HepG2 (cell line): Measurements from ENCODE around the gene CKLF. TPM values are rescaled to one million over a fixed set of nuclear protein-coding genes. Genes with fewer than 3 reads are reported as not detected.

Experiments
- ARNT ChIP-seq: fragments of 450-650 bp; IDR thresholded peaks from 2 replicates; pipeline ENCODE4 v1.6.1; 2017
- CC2D1A ChIP-seq: sonication (generic); formaldehyde crosslinking; IDR thresholded peaks from 2 replicates; pipeline ENCODE4 v1.8.1; 2023; ENCODE audit warnings: mild to moderate bottlenecking, missing genetic modification reagents
- GATAD2A ChIP-seq: IDR thresholded peaks from 2 replicates; pipeline ENCODE4 v1.6.1; 2016
- HOXA7 ChIP-seq: sonication (generic); formaldehyde crosslinking; IDR thresholded peaks from 2 replicates; pipeline ENCODE4 v1.8.1; 2022; ENCODE audit warnings: mild to moderate bottlenecking, missing genetic modification reagents, moderate library complexity
- HOXA9 ChIP-seq: sonication (generic); formaldehyde crosslinking; IDR thresholded peaks from 2 replicates; pipeline ENCODE4 v1.8.1; 2022; ENCODE audit warnings: missing genetic modification reagents, mild to moderate bottlenecking, moderate library complexity, borderline replicate concordance
- MXD4 ChIP-seq: IDR thresholded peaks from 2 replicates; pipeline ENCODE4 v1.6.1; 2016; ENCODE audit warnings: mild to moderate bottlenecking, missing biosample characterization, missing genetic modification reagents
- NCOA2 ChIP-seq: sonication (generic); formaldehyde crosslinking; IDR thresholded peaks from 2 replicates; pipeline ENCODE4 v1.8.0; 2022; ENCODE audit warnings: inconsistent platforms
- RARA ChIP-seq: IDR thresholded peaks from 2 replicates; pipeline ENCODE4 v1.6.1; 2016; ENCODE audit warnings: missing genetic modification reagents, missing compliant biosample characterization
- SMAD9 ChIP-seq: sonication (generic); formaldehyde crosslinking; IDR thresholded peaks from 2 replicates; pipeline ENCODE4 v1.5.1; 2020; ENCODE audit warnings: mild to moderate bottlenecking, missing genetic modification reagents
- ZC3H13 ChIP-seq: sonication (generic); formaldehyde crosslinking; IDR thresholded peaks from 2 replicates; pipeline ENCODE4 v1.8.1; 2023; ENCODE audit warnings: mild to moderate bottlenecking, missing genetic modification reagents, moderate library complexity
- ZNF350 ChIP-seq: sonication (generic); formaldehyde crosslinking; IDR thresholded peaks from 2 replicates; pipeline ENCODE4 v1.4.0; 2020; ENCODE audit warnings: mild to moderate bottlenecking, low read depth, missing genetic modification reagents, borderline replicate concordance
- ZNF367 ChIP-seq: sonication (generic); formaldehyde crosslinking; IDR thresholded peaks from 2 replicates; pipeline ENCODE4 v1.4.0; 2020; ENCODE audit warnings: missing genetic modification reagents, borderline replicate concordance
- ZNF737 ChIP-seq: sonication (generic); formaldehyde crosslinking; IDR thresholded peaks from 2 replicates; pipeline ENCODE4 v1.5.0; 2020; ENCODE audit warnings: missing genetic modification reagents, mild to moderate bottlenecking, borderline replicate concordance
- ZNF780A ChIP-seq: sonication (generic); formaldehyde crosslinking; IDR thresholded peaks from 2 replicates; pipeline ENCODE4 v1.8.0; 2022; ENCODE audit warnings: mild to moderate bottlenecking, missing genetic modification reagents, moderate library complexity
- ZNF839 ChIP-seq: sonication (generic); formaldehyde crosslinking; IDR thresholded peaks from 2 replicates; pipeline ENCODE4 v1.4.0; 2020; ENCODE audit warnings: missing genetic modification reagents, mild to moderate bottlenecking, borderline replicate concordance
- polyA plus RNA-seq, 8 experiments: library from polyadenylated mRNA; depleted of rRNA in 3 of 8; stranded (reverse) in 7 of 8; unstranded in 1 of 8; fragments of >200 nt; fragmentation: Illumina TruSeq in 4 of 8; extraction: Trizol in 4 of 8; gene quantifications; 2 replicates each; pipeline versions ENCODE4 v1.2.1 to v1.2.3, GENCODE V29; 2011 to 2016; ENCODE audit warnings: low read depth in 4 of 8, missing spikeins in 1 of 8, mixed read lengths in 1 of 8; ENCODE audit not compliant: insufficient read depth in 1 of 8
- total RNA-seq, 5 experiments: library from RNA; depleted of rRNA; stranded (reverse); fragments of >200 nt; fragmentation: Illumina TruSeq; extraction: Trizol; gene quantifications; 2 replicates each; pipeline ENCODE4 v1.2.3, GENCODE V29; 2016; ENCODE audit warnings: low read depth in 1 of 5
- TF ChIP-seq, protein P1 (sequence below): sonication (generic); formaldehyde crosslinking; IDR thresholded peaks from 2 replicates; pipeline ENCODE4 v1.8.0; 2022; ENCODE audit warnings: missing genetic modification reagents, mild to moderate bottlenecking, inconsistent platforms, borderline replicate concordance
- TF ChIP-seq, protein P2 (sequence below): sonication (generic); formaldehyde crosslinking; IDR thresholded peaks from 2 replicates; pipeline ENCODE4 v1.9.0; 2021; ENCODE audit warnings: missing genetic modification reagents, borderline replicate concordance
- TF ChIP-seq, protein P3 (sequence below): sonication (generic); formaldehyde crosslinking; IDR thresholded peaks from 2 replicates; pipeline ENCODE4 v1.4.0; 2020; ENCODE audit warnings: low read depth, mild to moderate bottlenecking, missing genetic modification reagents
- TF ChIP-seq, protein P4 (sequence below): sonication (generic); formaldehyde crosslinking; IDR thresholded peaks from one replicate; pipeline ENCODE4 v1.5.1; 2020; ENCODE audit warnings: mild to moderate bottlenecking, missing genetic modification reagents; ENCODE audit errors: not compliant biosample characterization

The CKLF gene
- total and polyA plus RNA-seq, 2 of the 13 experiments (the other 11 are each of a cell fraction or from before 2014, with no cell fraction given), result 120 to 167 TPM

GRCh38 chr16:66513111-66513723, 39.2 kb upstream of the CKLF start (continued):
- TF ChIP-seq, protein P1, sequence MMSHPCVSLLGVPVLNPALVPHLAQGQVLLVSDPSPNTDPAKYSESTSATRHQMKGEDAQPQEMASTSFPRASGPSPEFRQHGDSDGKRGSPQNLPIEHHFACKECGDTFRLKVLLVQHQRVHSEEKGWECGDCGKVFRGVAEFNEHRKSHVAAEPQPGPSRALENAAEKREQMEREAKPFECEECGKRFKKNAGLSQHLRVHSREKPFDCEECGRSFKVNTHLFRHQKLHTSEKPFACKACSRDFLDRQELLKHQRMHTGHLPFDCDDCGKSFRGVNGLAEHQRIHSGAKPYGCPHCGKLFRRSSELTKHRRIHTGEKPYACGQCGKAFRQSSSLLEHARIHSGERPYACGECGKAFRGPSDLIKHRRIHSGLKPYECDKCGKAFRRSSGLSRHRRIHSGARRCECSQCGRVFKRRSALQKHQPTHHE (CRISPR knock-in tag), result no peak
- TF ChIP-seq MXD4 (CRISPR knock-in tag) (no peak), HOXA7 (CRISPR knock-in tag) (no peak), ZNF367 (CRISPR knock-in tag) (no peak), SMAD9 (no peak), ZC3H13 (CRISPR knock-in tag) (no peak), RARA (CRISPR knock-in tag) (peak; percentile 77), ZNF737 (no peak), ARNT (no peak), HOXA9 (CRISPR knock-in tag) (no peak), ZNF839 (CRISPR knock-in tag) (no peak), GATAD2A (CRISPR knock-in tag) (0 out of 2 replicates have a peak, but pooled peaks have one; percentile 39), NCOA2 (CRISPR knock-in tag) (peak; percentile 30; the same call in 1 of the 2 replicates), ZNF780A (CRISPR knock-in tag) (no peak), ZNF350 (CRISPR knock-in tag) (no peak), CC2D1A (CRISPR knock-in tag) (no peak)
- TF ChIP-seq, protein P2, sequence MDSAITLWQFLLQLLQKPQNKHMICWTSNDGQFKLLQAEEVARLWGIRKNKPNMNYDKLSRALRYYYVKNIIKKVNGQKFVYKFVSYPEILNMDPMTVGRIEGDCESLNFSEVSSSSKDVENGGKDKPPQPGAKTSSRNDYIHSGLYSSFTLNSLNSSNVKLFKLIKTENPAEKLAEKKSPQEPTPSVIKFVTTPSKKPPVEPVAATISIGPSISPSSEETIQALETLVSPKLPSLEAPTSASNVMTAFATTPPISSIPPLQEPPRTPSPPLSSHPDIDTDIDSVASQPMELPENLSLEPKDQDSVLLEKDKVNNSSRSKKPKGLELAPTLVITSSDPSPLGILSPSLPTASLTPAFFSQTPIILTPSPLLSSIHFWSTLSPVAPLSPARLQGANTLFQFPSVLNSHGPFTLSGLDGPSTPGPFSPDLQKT, result no peak
- TF ChIP-seq, protein P3, sequence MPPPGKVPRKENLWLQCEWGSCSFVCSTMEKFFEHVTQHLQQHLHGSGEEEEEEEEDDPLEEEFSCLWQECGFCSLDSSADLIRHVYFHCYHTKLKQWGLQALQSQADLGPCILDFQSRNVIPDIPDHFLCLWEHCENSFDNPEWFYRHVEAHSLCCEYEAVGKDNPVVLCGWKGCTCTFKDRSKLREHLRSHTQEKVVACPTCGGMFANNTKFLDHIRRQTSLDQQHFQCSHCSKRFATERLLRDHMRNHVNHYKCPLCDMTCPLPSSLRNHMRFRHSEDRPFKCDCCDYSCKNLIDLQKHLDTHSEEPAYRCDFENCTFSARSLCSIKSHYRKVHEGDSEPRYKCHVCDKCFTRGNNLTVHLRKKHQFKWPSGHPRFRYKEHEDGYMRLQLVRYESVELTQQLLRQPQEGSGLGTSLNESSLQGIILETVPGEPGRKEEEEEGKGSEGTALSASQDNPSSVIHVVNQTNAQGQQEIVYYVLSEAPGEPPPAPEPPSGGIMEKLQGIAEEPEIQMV, result no peak
- TF ChIP-seq, protein P4, sequence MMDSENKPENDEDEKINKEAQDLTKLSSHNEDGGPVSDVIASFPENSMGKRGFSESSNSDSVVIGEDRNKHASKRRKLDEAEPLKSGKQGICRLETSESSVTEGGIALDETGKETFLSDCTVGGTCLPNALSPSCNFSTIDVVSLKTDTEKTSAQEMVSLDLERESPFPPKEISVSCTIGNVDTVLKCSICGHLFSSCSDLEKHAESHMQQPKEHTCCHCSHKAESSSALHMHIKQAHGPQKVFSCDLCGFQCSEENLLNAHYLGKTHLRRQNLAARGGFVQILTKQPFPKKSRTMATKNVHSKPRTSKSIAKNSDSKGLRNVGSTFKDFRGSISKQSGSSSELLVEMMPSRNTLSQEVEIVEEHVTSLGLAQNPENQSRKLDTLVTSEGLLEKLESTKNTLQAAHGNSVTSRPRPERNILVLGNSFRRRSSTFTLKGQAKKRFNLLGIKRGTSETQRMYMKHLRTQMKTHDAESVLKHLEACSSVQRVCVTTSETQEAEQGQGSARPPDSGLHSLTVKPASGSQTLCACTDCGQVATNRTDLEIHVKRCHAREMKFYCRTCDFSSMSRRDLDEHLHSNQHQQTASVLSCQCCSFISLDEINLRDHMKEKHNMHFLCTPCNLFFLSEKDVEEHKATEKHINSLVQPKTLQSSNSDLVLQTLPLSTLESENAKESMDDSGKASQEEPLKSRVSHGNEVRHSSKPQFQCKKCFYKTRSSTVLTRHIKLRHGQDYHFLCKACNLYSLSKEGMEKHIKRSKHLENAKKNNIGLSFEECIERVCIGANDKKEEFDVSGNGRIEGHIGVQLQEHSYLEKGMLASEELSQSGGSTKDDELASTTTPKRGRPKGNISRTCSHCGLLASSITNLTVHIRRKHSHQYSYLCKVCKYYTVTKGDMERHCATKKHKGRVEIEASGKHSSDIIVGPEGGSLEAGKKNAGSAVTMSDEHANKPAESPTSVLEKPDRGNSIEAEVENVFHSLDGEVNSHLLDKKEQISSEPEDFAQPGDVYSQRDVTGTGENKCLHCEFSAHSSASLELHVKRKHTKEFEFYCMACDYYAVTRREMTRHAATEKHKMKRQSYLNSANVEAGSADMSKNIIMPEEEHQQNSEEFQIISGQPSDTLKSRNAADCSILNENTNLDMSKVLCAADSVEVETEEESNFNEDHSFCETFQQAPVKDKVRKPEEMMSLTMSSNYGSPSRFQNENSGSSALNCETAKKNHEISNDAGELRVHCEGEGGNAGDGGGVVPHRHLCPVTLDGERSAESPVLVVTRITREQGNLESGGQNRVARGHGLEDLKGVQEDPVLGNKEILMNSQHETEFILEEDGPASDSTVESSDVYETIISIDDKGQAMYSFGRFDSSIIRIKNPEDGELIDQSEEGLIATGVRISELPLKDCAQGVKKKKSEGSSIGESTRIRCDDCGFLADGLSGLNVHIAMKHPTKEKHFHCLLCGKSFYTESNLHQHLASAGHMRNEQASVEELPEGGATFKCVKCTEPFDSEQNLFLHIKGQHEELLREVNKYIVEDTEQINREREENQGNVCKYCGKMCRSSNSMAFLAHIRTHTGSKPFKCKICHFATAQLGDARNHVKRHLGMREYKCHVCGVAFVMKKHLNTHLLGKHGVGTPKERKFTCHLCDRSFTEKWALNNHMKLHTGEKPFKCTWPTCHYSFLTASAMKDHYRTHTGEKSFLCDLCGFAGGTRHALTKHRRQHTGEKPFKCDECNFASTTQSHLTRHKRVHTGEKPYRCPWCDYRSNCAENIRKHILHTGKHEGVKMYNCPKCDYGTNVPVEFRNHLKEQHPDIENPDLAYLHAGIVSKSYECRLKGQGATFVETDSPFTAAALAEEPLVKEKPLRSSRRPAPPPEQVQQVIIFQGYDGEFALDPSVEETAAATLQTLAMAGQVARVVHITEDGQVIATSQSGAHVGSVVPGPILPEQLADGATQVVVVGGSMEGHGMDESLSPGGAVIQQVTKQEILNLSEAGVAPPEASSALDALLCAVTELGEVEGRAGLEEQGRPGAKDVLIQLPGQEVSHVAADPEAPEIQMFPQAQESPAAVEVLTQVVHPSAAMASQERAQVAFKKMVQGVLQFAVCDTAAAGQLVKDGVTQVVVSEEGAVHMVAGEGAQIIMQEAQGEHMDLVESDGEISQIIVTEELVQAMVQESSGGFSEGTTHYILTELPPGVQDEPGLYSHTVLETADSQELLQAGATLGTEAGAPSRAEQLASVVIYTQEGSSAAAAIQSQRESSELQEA, result no peak
